Aorta (tissue), 5 donors: ENCODE measurements around the gene C18orf63. TPM values are rescaled to one million over a fixed set of nuclear protein-coding genes. Genes with fewer than 3 reads are reported as not detected.
"Not testable (repeated sequence)": the region's sequence is repeated elsewhere in the genome, so short reads cannot be mapped to it uniquely, and the experiment has no call there.

Source experiments
- ATAC-seq: fragments of 200-7000 bp; cut with Tn5 transposase; one replicate; pipeline ENCODE4 v1.9.1; 2022; ENCODE audit warnings: moderate library complexity; ENCODE audit not compliant: low FRiP score
- DNase-seq, 2 donors: peaks; one replicate each; pipeline ENCODE4 v3.0.0-alpha.2; 2020
- H3K27ac ChIP-seq, 2 donors: one replicate each; pipeline ENCODE4 v1.5.1; 2013; ENCODE audit warnings: low read length in 2 of 2, mild to moderate bottlenecking in 2 of 2, moderate library complexity in 2 of 2, control low read depth in 1 of 2, inconsistent platforms in 1 of 2, low read depth in 1 of 2
- H3K27me3 ChIP-seq, 2 donors: one replicate each; pipeline ENCODE4 v1.6.1; 2013; ENCODE audit warnings: control low read depth in 1 of 2, low read length in 1 of 2, mild to moderate bottlenecking in 1 of 2, moderate library complexity in 1 of 2; ENCODE audit not compliant: insufficient read depth in 2 of 2, control insufficient read depth in 1 of 2
- H3K36me3 ChIP-seq, 2 donors: one replicate each; pipeline ENCODE4 v1.6.1; 2013; ENCODE audit warnings: control low read depth in 1 of 2, low read length in 1 of 2, mild to moderate bottlenecking in 1 of 2; ENCODE audit not compliant: insufficient read depth in 2 of 2, control insufficient read depth in 1 of 2
- H3K4me1 ChIP-seq, 2 donors: one replicate each; pipeline ENCODE4 v1.6.1; 2013; ENCODE audit warnings: low read length in 2 of 2, control low read depth in 1 of 2, mild to moderate bottlenecking in 1 of 2, moderate library complexity in 1 of 2; ENCODE audit not compliant: insufficient read depth in 2 of 2, control insufficient read depth in 1 of 2
- H3K4me3 ChIP-seq, 2 donors: one replicate each; pipeline ENCODE4 v1.5.1; 2013; ENCODE audit warnings: low read length in 2 of 2, control low read depth in 1 of 2, mild to moderate bottlenecking in 1 of 2
- H3K9me3 ChIP-seq: one replicate; pipeline ENCODE4 v1.6.1; 2013; ENCODE audit warnings: mild to moderate bottlenecking, low read length; ENCODE audit not compliant: control insufficient read depth
- WGBS, 2 donors: extraction: QIAGEN DNeasy Blood & Tissue Kit; methylation state at CpG; one replicate each; pipeline ENCODE4 v1.1.7; 2013; 5-methylcytosine and 5-hydroxymethylcytosine counted together
- intact Hi-C, 2 donors: fragments of 100-400 bp; cut with DNase I; formaldehyde crosslinking; loops; one replicate each; pipeline versions ENCODE4 v1.14.2 to v1.15.0; 2022
- polyA plus RNA-seq, 2 donors: library from polyadenylated mRNA; stranded (reverse); fragments of 200-250 nt; gene quantifications; one replicate each; pipeline ENCODE4 v1.2.3, GENCODE V29; 2013
- total RNA-seq, 2 donors: library from RNA; stranded (reverse); fragmentation: NEBNext Ultra II Directional; extraction: Animal tissue kit (Norgen Biotek cat#: 25700); gene quantifications; one replicate each; pipeline ENCODE4 v1.2.1, GENCODE V29; 2021
- donor health status: healthy with polysubstance abuse.
- donor health status: Bipolar disorder and iron deficiency.
- donor health status: DM: no; HTN: no; CAD: no.
- donor health status: DM: no; HTN: no; CAD: no.
- donor health status: DM: yes; HTN: yes; CAD: no.

C18orf63 gene
- total and polyA plus RNA-seq, 4 donors: not detected

GRCh38 chr18:74284980-74285355 is 30.7 kb upstream of the C18orf63 start:
- intact Hi-C loops: no loop called here
- ATAC-seq: no peak
- DNase-seq: no peak
- Histone ChIP-seq H3K4me3 (no peak overlapping the region), H3K4me1 (peaks cover 0 to 2% of the 10 kb centered on the region in 2 donors), H3K27ac (no peak overlapping the region), H3K27me3 (no peaks in the 10 kb centered on the region), H3K9me3 (no peaks in the 10 kb centered on the region), H3K36me3 (no peaks in the 10 kb centered on the region)
- WGBS, 2 donors: 97 to 100% methylated on average over 1 of the region's 1 CpG

GRCh38 chr18:74285583-74285982 is 30.1 kb upstream of the C18orf63 start:
- H3K9me3 ChIP-seq, DNase-seq, H3K27ac ChIP-seq, H3K4me3 ChIP-seq, H3K36me3 ChIP-seq, ATAC-seq, intact Hi-C loops, H3K27me3 ChIP-seq, H3K4me1 ChIP-seq: not testable (repeated sequence)
- WGBS, 2 donors: 78 to 95% methylated on average over 3 of the region's 3 CpGs

GRCh38 chr18:74286106-74286855 is 29.4 kb upstream of the C18orf63 start:
- no peak for ATAC-seq

GRCh38 chr18:74286856-74287255 is 28.8 kb upstream of the C18orf63 start:
- no peaks in the 10 kb centered on the region for H3K36me3 ChIP-seq
- H3K27ac ChIP-seq: no peak overlapping the region
- intact Hi-C loops: no loop called here
- H3K27me3 ChIP-seq: no peaks in the 10 kb centered on the region
- ATAC-seq (no peak), DNase-seq (no peak)
- peaks cover 0 to 2% of the 10 kb centered on the region in 2 donors for H3K4me1 ChIP-seq
- no peak overlapping the region for H3K4me3 ChIP-seq
- H3K9me3 ChIP-seq: no peaks in the 10 kb centered on the region
- WGBS, 2 donors: 94 to 96% methylated on average over 2 of the region's 2 CpGs

More at GRCh38 chr18:74286106-74286855, 29.4 kb upstream of the C18orf63 start:
- Histone ChIP-seq H3K27me3 (no peaks in the 10 kb centered on the region), H3K4me1 (peaks cover 0 to 2% of the 10 kb centered on the region in 2 donors), H3K9me3 (no peaks in the 10 kb centered on the region), H3K27ac (no peak overlapping the region), H3K4me3 (no peak overlapping the region), H3K36me3 (no peaks in the 10 kb centered on the region)
- WGBS, 2 donors: 88 to 93% methylated on average over 4 of the region's 4 CpGs
- DNase-seq: no peak
- intact Hi-C loops: no loop called here

- Histone ChIP-seq H3K36me3 (no peaks in the 10 kb centered on the region), H3K27ac (no peak overlapping the region), H3K27me3 (no peaks in the 10 kb centered on the region), H3K4me1 (peaks cover 0 to 2% of the 10 kb centered on the region in 2 donors), H3K4me3 (no peak overlapping the region), H3K9me3 (no peaks in the 10 kb centered on the region)
- intact Hi-C loops: no loop called here
- WGBS, 2 donors: 85 to 88% methylated on average over 5 of the region's 5 CpGs
- DNase-seq (no peak), ATAC-seq (no peak)
Measured at GRCh38 chr18:74288041-74288440, 27.6 kb upstream of the C18orf63 start.

- ATAC-seq: no peak
Measured at GRCh38 chr18:74288730-74289129, 26.9 kb upstream of the C18orf63 start.

GRCh38 chr18:74289137-74289536 is 26.5 kb upstream of the C18orf63 start:
- no peak overlapping the region for H3K4me3 ChIP-seq
- no peaks in the 10 kb centered on the region for H3K36me3 ChIP-seq
- ATAC-seq (no peak), DNase-seq (no peak)
- WGBS, 2 donors: 27 to 38% methylated on average over 3 of the region's 3 CpGs
- H3K4me1 ChIP-seq: peaks cover 0 to 2% of the 10 kb centered on the region in 2 donors
- no peak overlapping the region for H3K27ac ChIP-seq
- intact Hi-C loops: no loop called here
- H3K27me3 ChIP-seq: no peaks in the 10 kb centered on the region
- H3K9me3 ChIP-seq: no peaks in the 10 kb centered on the region

More at GRCh38 chr18:74288730-74289129, 26.9 kb upstream of the C18orf63 start:
- WGBS, 2 donors: 79 to 80% methylated on average over 9 of the region's 9 CpGs
- no peak for DNase-seq
- Histone ChIP-seq H3K27ac (no peak overlapping the region), H3K27me3 (no peaks in the 10 kb centered on the region), H3K4me1 (peaks cover 0 to 2% of the 10 kb centered on the region in 2 donors), H3K4me3 (no peak overlapping the region), H3K36me3 (no peaks in the 10 kb centered on the region), H3K9me3 (no peaks in the 10 kb centered on the region)
- intact Hi-C loops: no loop called here

GRCh38 chr18:74290021-74290420 is 25.6 kb upstream of the C18orf63 start:
- no peaks in the 10 kb centered on the region for H3K27me3 ChIP-seq
- H3K36me3 ChIP-seq: no peaks in the 10 kb centered on the region
- H3K4me1 ChIP-seq: peaks cover 0 to 2% of the 10 kb centered on the region in 2 donors
- DNase-seq: no peak
- 95 to 97% methylated on average over 7 of the region's 7 CpGs for WGBS, 2 donors
- no peak overlapping the region for H3K27ac ChIP-seq
- ATAC-seq: no peak
- no peak overlapping the region for H3K4me3 ChIP-seq
- intact Hi-C loops: loop anchor here (2.0 to 10.0 kb wide), 4 partner anchors 143 to 307 kb away; partner anchors contain the start of genes FBXO15 (in 2 of the 2), CNDP2 (in 1 of the 2), TIMM21 (in 1 of the 2) and ZNF407 (in 1 of the 2)
- H3K9me3 ChIP-seq: no peaks in the 10 kb centered on the region
